ENCODE measurements around the gene ANXA6.

ANXA6 gene

GRCh38 chr5:151144922-151145321 is 12.7 kb downstream of the ANXA6 start:
- DNase-seq (ENCODE audit: low read depth): no peak
- H3K4me3 ChIP-seq (replicated peaks; ENCODE audit: low read depth, low read length): no peak overlapping the region
- TF ChIP-seq, protein P1, sequence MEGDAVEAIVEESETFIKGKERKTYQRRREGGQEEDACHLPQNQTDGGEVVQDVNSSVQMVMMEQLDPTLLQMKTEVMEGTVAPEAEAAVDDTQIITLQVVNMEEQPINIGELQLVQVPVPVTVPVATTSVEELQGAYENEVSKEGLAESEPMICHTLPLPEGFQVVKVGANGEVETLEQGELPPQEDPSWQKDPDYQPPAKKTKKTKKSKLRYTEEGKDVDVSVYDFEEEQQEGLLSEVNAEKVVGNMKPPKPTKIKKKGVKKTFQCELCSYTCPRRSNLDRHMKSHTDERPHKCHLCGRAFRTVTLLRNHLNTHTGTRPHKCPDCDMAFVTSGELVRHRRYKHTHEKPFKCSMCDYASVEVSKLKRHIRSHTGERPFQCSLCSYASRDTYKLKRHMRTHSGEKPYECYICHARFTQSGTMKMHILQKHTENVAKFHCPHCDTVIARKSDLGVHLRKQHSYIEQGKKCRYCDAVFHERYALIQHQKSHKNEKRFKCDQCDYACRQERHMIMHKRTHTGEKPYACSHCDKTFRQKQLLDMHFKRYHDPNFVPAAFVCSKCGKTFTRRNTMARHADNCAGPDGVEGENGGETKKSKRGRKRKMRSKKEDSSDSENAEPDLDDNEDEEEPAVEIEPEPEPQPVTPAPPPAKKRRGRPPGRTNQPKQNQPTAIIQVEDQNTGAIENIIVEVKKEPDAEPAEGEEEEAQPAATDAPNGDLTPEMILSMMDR (IDR thresholded peaks at IDR 0.05; ENCODE audit: low read length, missing control alignments): no peak

- H3K4me3 ChIP-seq (replicated peaks; ENCODE audit: low read depth, low read length): no peak overlapping the region
- TF ChIP-seq, protein P1 (IDR thresholded peaks at IDR 0.05; ENCODE audit: low read length, missing control alignments): no peak
- no peak for DNase-seq (ENCODE audit: low read depth)
Measured at GRCh38 chr5:151144275-151144674, 13.3 kb downstream of the ANXA6 start.

DNA sequence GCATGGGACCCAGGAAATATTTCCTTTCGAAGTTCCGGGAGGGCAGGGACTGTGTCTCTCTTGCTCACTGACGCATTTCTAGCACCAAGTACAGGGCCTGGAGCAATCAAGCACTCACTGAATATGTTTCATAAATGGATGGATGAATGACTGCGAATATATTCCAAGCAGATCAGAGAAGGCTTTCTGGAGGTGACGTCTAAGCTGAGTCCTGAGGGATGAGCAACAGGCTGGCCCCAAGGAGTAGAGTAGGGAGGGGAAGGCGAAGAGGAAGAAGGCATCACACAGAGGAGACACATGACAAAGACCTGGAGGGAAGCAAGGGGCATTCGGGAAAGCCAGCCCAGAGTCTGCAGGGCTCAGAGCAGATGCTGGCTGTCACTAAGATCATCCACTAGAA is 13.9 kb downstream of the ANXA6 start:
- TF ChIP-seq, protein P1 (IDR thresholded peaks at IDR 0.05; ENCODE audit: low read length, missing control alignments): no peak

GRCh38 chr5:151142933-151143332 is 14.6 kb downstream of the ANXA6 start:
- DNase-seq (ENCODE audit: low read depth): no peak
- no peak overlapping the region for H3K4me3 ChIP-seq (replicated peaks; ENCODE audit: low read depth, low read length)
- TF ChIP-seq, protein P1 (IDR thresholded peaks at IDR 0.05; ENCODE audit: low read length, missing control alignments): no peak

More for the DNA sequence above, 13.9 kb downstream of the ANXA6 start:
- H3K4me3 ChIP-seq (replicated peaks; ENCODE audit: low read depth, low read length): no peak overlapping the region
- no peak for DNase-seq (ENCODE audit: low read depth)

DNA sequence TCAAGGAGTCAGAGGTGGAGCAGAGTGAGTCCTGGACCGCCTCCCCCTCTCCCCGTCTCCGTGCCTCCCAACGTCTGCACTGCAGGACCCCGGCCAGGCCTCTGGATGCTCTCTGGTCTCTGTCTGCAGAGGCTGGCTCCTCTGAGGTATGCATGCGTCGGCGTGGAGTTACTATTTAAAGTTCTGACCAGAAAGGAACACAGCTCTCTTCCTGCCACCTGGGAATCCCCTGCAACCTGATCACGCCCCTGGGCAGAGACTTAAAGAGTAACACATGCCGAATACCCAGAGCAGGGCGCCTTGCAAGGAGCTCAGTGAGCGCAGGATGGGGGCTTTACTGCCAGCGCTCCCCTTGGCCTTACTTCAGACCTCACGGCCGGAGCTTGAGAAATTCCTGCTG is 16.0 kb downstream of the ANXA6 start:
- TF ChIP-seq, protein P1 (IDR thresholded peaks at IDR 0.05; ENCODE audit: low read length, missing control alignments): no peak
- no peak for DNase-seq (ENCODE audit: low read depth)

GRCh38 chr5:151140686-151141459 is 16.7 kb downstream of the ANXA6 start:
- H3K4me3 ChIP-seq (replicated peaks; ENCODE audit: low read depth, low read length): no peak overlapping the region
- DNase-seq (ENCODE audit: low read depth): no peak
- TF ChIP-seq, protein P1 (IDR thresholded peaks at IDR 0.05; ENCODE audit: low read length, missing control alignments): no peak

More for the DNA sequence above, 16.0 kb downstream of the ANXA6 start:
- no peak overlapping the region for H3K4me3 ChIP-seq (replicated peaks; ENCODE audit: low read depth, low read length)

DNA sequence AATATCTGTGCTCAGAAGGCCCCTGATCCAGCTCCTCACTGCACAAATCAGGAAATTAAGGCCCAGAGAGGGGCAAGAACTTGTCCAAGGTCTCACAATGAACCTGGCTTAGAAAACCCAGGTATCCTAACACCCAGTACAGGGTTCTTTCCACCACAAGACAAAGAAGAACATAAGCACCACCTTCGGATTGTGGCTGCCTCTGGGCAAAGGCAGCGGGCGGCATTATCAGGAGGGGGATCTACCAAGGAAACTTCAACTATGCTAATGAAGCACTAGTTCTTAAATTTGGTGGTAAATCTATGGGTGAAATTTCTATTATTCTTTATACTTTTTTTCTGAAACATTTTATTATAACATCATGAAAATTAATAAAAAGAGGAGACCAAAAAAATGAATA is 17.9 kb downstream of the ANXA6 start:
- no peak overlapping the region for H3K4me3 ChIP-seq (replicated peaks; ENCODE audit: low read depth, low read length)
- TF ChIP-seq, protein P1 (IDR thresholded peaks at IDR 0.05; ENCODE audit: low read length, missing control alignments): no peak
- no peak for DNase-seq (ENCODE audit: low read depth)
